T-helper 1 cell treated with Interleukin-12 subunit alpha and Interleukin-12 subunit beta and Interleukin-4 antibody, amounts not matched to agents 30 μg/mL and 1 μg/mL, for 36 hours (primary cell): ENCODE data around the gene CIB2.

ENCODE experiments used
- H3K27ac Mint-ChIP-seq: one replicate; pipeline ENCODE4 v1.8.0; 2021; ENCODE audit warnings: mild to moderate bottlenecking, mixed read lengths
- H3K27me3 Mint-ChIP-seq: one replicate; pipeline ENCODE4 v1.8.0; 2021; ENCODE audit warnings: low read depth, mixed read lengths
- H3K36me3 Mint-ChIP-seq: one replicate; pipeline ENCODE4 v1.8.0; 2021; ENCODE audit warnings: low read depth, mixed read lengths
- H3K4me1 Mint-ChIP-seq: one replicate; pipeline ENCODE4 v1.8.0; 2021; ENCODE audit warnings: low read depth, mixed read lengths
- H3K4me3 Mint-ChIP-seq: one replicate; pipeline ENCODE4 v1.8.0; 2021; ENCODE audit warnings: mild to moderate bottlenecking, moderate library complexity, mixed read lengths
- H3K9me3 Mint-ChIP-seq: one replicate; pipeline ENCODE4 v1.8.0; 2021; ENCODE audit warnings: mixed read lengths

The CIB2 gene

DNA sequence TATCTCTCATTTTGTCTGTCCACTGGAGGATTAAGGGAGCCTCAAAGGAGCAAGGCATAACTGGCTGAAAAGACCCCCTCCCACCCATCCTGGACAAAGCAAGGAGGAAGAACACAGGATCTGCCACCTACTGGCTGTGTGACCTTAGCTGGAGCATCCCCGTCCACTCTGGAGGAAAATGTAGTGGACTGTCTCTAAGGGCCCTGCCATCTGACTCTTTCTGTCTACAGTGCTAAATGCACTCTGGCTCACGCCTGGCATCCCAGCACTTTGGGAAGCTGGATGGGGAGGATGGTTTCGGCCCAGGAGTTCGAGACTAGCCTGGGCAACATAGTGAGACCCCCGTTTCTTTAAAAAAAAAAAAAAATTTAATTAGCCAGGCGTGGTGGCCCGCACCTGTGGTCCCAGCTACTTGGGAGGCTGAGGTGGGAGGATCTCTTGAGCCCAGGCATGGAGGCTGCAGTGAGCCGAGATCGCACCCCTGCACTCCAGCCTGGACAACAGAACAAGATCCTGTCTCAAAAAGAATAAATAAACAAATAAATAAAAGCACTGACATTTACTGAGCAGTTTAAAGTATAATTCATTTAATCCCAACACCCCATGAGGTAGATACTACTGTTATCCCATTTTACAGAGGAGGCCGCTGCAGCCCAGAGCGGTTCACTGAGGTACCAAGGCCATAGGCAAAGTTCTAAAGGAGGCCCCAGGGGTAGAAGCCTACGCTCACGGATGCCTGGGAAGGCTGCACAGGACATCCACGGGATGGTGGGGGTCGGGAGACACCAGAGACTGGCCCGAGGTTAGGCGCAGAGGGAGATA, 54.8 kb downstream of the CIB2 start:
- Mint-ChIP-seq H3K9me3 (no peaks in the 10 kb centered on the region), H3K4me3 (peak overlapping the region; percentile 100), H3K4me1 (peaks cover 40% of the 10 kb centered on the region), H3K27ac (peak overlapping the region; percentile 88), H3K36me3 (peaks cover 24% of the 10 kb centered on the region), H3K27me3 (no peaks in the 10 kb centered on the region)

DNA sequence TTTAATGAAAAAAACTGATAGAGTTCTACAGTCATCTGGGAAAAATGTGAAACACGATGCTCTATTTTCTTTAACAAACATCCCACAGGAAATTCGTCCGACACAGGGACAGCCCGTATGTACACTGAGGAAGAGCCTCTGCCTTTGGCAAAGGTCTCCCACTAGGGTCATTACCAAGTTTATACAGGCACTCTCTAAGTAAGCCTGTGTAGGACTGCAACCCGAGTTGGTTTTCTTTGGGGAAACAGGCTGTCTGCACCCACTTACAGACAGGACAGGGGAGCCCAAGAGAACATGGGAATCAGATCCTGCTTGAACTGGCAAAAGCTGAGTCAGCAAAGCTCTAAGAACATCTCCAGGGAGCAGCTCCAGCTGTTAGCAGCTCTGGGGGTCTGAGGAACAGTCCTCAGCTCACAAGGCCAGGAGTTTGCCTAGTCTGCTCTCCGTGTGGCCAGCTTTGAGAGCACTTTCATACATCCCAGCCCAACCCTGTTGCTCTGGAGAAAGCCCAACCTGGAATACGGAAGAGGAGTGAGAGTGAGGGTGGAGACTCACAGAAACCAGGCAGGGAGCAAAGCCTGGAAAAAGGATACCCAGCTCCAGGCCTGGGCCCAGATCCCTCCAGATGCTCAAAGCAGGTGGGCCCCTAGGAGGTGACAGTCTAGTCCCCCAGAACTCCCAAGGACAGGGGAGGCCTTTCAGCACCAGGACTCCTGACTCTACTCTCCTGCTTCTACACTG, 55.6 kb downstream of the CIB2 start:
- H3K27ac Mint-ChIP-seq, result peak overlapping the region; percentile 72
- H3K9me3 Mint-ChIP-seq, result no peaks in the 10 kb centered on the region
- H3K4me1 Mint-ChIP-seq, result peaks cover 42% of the 10 kb centered on the region

DNA sequence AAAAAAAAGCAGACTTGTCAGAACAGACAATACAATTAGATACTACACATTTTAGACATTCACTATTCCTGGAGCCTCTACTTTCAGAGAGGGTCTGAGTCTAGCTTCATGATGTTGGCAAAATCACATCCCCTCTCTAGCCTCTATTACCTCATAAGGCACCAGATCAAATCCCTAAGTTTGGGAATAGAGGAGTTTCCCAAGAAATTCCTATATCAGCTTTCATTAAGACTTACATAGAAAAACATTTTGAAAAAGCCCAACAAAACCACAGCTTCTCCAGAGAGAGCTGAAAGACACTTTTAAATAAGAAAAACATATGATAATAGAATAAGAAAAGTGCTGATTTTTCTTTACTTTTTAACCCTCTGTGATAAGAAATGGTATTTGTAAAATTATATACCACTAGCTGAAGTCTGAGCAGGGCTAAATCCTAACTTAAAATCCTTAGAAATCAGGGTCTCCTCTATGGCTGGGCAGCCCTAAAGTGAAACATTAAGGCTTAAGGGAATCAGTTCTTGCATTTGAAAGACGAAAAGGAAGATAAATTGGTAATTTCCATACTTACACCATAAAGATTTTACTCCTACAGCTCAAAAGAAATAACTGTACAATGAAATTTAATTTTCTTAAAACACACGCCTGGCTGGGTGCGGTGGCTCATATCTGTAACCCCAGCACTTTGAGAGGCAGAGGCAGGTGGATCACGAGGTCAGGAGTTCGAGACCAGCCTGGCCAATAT, 58.0 kb downstream of the CIB2 start:
- Mint-ChIP-seq H3K4me3 (peak overlapping the region; percentile 57), H3K36me3 (peaks cover 33% of the 10 kb centered on the region), H3K27ac (peak overlapping the region; percentile 85), H3K4me1 (peaks cover 66% of the 10 kb centered on the region), H3K9me3 (no peaks in the 10 kb centered on the region), H3K27me3 (no peaks in the 10 kb centered on the region)

More for the DNA sequence above, 55.6 kb downstream of the CIB2 start:
- Mint-ChIP-seq H3K4me3 (peak overlapping the region; percentile 100), H3K27me3 (no peaks in the 10 kb centered on the region), H3K36me3 (peaks cover 28% of the 10 kb centered on the region)

DNA sequence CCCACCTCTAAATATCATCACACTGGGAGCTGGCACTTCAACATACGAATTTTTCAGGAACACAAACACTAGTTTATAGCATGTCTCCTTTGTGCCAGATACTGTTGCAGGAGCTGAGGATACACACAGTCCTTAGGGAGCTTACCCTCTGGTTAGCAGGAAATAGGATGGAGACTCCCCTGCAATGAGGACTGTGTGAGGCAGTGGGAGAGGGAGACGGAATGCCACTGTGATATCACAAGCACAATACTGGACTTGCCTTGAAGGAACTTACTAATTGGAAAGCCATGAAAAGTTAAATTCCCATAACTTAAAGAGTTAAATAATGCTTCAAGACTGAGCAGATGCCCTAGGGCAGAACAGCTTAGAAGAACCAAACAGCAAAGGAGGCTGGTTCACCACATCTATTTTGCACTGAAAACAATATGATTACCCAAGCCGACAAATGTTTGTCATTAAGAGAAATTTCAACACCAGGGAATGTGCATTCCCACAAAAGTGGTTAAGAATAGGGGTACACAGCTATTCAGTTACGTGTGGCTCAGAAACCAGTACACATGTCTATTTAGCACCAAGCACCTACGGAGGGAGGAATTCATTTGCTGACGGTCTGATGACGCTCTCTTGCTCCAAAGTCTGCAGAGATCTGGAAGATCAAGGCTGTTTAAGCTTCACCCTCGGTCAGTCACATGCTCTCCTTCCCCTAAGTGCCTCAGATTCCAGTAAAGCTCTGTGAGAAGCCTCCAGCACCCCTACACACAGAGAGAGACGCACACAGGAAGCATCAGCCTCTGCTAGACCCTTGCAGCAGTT, 59.0 kb downstream of the CIB2 start:
- no peaks in the 10 kb centered on the region for H3K27me3 Mint-ChIP-seq
- peak overlapping the region; percentile 57 for H3K4me3 Mint-ChIP-seq
- H3K36me3 Mint-ChIP-seq, result peaks cover 33% of the 10 kb centered on the region
- peak overlapping the region; percentile 85 for H3K27ac Mint-ChIP-seq
- H3K9me3 Mint-ChIP-seq, result no peaks in the 10 kb centered on the region
- H3K4me1 Mint-ChIP-seq, result peaks cover 70% of the 10 kb centered on the region

DNA sequence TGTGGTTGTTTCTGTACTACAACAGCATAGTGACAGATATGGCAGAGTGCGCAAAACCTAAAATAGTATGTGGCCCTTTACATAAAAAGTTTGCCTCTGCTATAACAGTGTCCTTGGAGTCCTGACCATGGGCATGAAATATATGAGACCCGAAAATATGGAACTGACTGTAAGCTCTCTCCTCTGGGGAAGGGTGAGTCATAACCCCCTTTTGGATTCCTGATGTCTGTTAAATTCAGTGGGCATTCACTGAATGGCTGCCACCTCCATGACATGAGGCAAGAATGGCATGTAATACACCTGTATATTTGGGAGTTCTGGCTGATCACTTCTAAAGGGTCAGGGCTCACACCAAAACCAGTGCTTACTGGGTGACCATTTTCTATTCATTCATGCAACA, 59.9 kb downstream of the CIB2 start:
- no peaks in the 10 kb centered on the region for H3K27me3 Mint-ChIP-seq
- H3K9me3 Mint-ChIP-seq, result no peaks in the 10 kb centered on the region
- H3K4me1 Mint-ChIP-seq, result peaks cover 77% of the 10 kb centered on the region
- H3K4me3 Mint-ChIP-seq, result no peak overlapping the region
- peak overlapping the region; percentile 31 for H3K27ac Mint-ChIP-seq
- H3K36me3 Mint-ChIP-seq, result peaks cover 31% of the 10 kb centered on the region

DNA sequence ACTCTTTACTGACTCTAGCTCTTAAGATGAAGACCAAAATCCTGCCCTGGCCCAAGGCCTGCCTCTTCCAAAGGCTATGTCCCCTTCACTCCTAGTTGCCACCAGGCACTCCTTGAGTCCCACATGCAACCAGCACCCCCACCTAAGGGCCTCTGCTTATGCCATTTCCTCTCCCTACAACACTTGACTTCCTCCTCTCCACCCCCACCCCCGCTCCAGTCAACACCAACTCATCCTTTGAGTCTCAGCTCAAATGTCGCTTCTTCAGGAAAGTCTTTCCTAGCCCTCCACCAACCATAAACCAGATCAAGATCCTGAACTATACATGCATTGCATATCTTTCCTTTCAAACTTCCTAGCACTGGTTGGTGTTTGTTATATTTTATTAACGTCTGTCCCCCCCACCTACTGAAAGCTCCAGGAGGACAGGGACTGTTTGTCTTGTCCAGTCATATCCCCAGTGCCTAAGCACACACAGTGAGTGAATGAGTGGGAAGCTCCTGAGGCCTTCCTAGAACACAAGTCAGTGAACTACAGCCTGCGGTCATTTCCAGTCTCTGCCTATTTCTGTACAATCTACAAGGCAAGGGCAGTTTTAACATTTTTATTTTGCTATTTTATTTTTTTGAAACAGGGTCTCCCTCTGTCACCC, 61.1 kb downstream of the CIB2 start:
- Mint-ChIP-seq H3K27me3 (no peaks in the 10 kb centered on the region), H3K36me3 (peaks cover 28% of the 10 kb centered on the region), H3K4me3 (peak overlapping the region; percentile 78), H3K4me1 (peaks cover 67% of the 10 kb centered on the region), H3K27ac (peak overlapping the region; percentile 92), H3K9me3 (no peaks in the 10 kb centered on the region)

DNA sequence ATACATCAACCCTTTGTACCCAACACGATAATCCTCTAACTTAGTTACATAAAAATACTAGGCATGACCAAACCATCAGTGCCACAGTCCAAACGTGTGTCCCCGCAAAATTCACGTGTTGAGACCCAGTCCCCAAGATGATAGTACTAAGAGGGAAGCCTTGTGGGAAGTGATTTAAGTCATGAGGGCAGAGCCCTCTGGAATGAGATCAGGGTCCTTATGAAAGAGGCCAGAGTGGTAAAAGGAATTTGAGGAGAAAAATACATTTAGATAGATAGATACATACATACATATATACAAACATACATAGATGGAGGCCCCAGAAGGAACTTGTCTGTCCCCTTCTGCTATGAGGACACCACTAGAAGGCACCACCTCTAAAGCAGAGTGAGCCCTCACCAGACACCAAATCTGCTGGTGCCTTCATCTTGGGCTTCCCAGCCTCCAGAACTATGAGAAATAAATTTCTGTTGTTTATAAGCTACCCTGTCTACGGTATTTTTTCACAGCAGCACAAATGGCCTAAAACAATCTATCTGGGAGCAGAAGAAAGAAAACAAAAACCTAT, 61.7 kb downstream of the CIB2 start:
- Mint-ChIP-seq H3K4me1 (peaks cover 63% of the 10 kb centered on the region), H3K36me3 (peaks cover 24% of the 10 kb centered on the region), H3K27me3 (no peaks in the 10 kb centered on the region), H3K27ac (peak overlapping the region; percentile 92), H3K4me3 (peak overlapping the region; percentile 78), H3K9me3 (no peaks in the 10 kb centered on the region)

DNA sequence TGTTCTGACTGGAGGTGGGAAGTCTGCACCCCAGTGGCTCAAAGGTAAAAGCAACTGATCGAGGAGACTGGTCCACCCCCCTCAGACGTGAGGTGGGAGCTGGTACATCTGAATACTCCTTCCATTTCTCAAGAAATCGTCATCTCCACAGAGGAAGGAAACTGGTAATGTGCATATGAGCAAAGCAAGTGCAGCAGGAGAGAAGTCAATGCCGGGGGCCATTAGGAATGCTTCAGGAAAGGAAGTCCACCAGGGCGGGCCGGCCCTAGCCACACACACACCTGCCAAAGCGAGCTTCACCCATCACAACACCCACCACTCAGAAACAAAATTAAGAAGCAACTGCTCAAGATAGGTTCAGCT, 62.2 kb downstream of the CIB2 start:
- Mint-ChIP-seq H3K9me3 (no peaks in the 10 kb centered on the region), H3K27me3 (no peaks in the 10 kb centered on the region), H3K27ac (peak overlapping the region; percentile 92), H3K4me1 (peaks cover 59% of the 10 kb centered on the region), H3K4me3 (peak overlapping the region; percentile 78), H3K36me3 (peaks cover 20% of the 10 kb centered on the region)

DNA sequence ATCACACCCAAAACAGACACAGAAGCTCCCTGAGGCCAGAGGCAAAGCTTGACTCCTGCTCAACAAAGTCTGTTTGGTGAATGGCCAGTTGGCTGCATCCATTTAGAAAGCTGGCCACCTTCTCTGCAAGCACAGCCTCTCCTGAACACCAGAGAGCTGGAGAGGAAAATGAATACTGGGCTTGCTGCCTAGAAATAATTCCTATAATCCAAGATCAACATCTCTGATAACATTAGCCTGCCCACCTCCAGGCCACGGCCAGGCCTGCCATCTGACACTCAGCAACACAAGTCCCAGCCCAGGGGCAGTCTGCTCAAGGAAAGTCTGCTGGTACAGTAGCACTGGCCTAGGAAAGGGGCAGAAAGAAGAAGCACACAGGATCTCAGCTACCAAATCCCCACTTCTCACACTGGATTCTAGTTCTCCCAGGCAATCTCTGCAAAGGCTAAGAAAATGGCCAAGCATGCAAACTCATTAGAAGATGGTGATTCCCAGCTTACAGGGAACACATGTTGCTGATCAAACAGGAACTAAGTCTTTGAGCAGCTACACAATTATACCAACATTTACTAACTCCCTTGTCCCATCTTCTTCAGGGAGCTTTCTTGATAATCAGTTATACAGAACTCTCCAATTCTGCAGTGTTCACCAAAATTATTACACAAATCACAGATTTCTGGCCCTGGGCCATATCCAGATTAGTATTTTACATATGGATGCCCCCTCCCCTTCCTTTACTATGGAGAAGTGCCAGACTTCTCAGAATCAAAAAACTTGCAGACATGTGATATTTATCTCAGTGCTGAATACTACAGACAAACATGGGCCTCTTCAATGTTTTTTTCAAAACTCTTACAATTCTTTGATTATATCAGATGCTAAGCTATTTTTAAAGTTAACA, 63.7 kb downstream of the CIB2 start:
- H3K4me3 Mint-ChIP-seq, result peak overlapping the region; percentile 78
- H3K27ac Mint-ChIP-seq, result peak overlapping the region; percentile 92
- peaks cover 20% of the 10 kb centered on the region for H3K36me3 Mint-ChIP-seq

DNA sequence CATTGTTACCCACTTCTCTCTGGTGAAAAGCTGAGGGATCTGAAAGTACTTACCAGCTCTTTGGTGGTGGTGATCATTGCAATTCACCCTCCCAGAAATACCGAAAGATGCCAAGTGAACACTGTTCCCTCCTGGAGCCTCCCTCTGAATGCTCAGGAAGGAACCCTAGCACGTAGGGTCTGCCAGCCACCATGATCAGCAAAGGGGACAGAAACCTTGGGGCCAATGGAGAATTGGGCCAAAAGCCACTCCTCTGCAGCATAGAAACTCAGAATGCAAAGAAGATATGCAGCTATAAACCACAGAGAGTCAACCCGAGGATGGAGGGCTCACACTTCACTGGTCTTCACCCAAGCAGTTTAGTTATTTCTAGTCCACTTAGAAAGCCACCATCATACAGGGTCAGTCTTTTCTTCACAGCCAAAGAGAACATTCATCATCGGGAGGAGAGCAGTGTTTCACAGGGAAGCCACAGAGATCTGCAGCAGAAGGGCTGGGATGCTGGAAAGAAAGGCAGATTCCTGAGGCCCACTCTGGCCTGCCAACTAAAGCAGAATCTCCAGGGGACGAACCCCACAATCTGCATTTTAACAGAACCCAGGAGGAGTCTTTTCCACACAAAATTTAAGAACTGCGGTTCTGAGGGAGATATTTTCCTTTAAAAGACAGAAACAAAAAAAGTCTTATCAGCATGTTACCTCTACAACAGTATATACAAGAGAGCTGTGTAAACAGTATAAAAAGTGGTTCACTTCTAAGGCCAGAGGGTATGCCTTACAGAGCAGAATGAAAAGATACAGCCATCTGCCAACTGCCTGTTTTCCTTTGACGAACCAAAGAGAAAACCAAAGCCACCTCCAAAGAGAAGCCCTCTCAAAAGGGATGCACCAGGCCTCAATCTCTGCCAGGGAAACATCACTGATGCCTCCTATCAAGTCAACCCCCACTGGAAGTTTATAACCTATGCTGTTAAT, 65.0 kb downstream of the CIB2 start:
- H3K27ac Mint-ChIP-seq, result peak overlapping the region; percentile 84
- H3K27me3 Mint-ChIP-seq, result no peaks in the 10 kb centered on the region
- H3K4me1 Mint-ChIP-seq, result peaks cover 48% of the 10 kb centered on the region
- H3K9me3 Mint-ChIP-seq, result no peaks in the 10 kb centered on the region
- peak overlapping the region; percentile 31 for H3K4me3 Mint-ChIP-seq
- H3K36me3 Mint-ChIP-seq, result peaks cover 13% of the 10 kb centered on the region

More for the DNA sequence above, 63.7 kb downstream of the CIB2 start:
- Mint-ChIP-seq H3K4me1 (peaks cover 50% of the 10 kb centered on the region), H3K27me3 (no peaks in the 10 kb centered on the region), H3K9me3 (no peaks in the 10 kb centered on the region)

DNA sequence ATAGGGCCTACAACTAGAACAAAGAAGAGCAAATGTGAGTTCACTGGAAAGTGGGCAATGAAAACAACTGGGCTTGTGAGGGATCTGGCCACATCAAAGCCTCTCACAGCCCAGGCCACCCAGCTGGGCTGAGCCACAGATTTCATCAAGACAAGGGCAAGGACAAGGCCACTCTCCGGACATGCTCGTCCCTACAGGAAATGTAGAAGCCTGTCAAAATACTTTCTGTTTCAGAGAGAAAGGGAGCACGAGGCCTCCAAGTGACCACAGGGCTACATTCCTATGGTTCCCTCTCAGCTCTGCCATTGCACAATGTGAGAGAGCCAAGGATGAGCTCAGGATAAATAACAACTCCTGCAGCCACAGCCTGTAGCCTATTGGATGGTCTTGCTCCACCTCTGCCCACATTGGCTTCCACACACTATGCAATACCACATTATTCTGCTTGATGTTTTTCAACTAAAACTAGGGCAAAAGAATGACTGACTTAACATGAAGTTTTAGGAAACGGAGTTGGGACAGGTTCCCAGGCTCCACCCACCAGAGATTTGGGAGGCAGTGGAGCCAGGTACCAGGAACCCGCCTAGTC, 65.9 kb downstream of the CIB2 start:
- H3K27ac Mint-ChIP-seq, result no peak overlapping the region
- H3K36me3 Mint-ChIP-seq, result peaks cover 11% of the 10 kb centered on the region
- peaks cover 46% of the 10 kb centered on the region for H3K4me1 Mint-ChIP-seq
- H3K4me3 Mint-ChIP-seq, result no peak overlapping the region
- no peaks in the 10 kb centered on the region for H3K27me3 Mint-ChIP-seq
- H3K9me3 Mint-ChIP-seq, result no peaks in the 10 kb centered on the region
